Measurements from ENCODE around the gene CFTR. TPM values are rescaled to one million over a fixed set of nuclear protein-coding genes. Genes with fewer than 3 reads are reported as not detected.

The CFTR gene
- total RNA-seq, 2 experiments from 2014 or later: not detected

DNA sequence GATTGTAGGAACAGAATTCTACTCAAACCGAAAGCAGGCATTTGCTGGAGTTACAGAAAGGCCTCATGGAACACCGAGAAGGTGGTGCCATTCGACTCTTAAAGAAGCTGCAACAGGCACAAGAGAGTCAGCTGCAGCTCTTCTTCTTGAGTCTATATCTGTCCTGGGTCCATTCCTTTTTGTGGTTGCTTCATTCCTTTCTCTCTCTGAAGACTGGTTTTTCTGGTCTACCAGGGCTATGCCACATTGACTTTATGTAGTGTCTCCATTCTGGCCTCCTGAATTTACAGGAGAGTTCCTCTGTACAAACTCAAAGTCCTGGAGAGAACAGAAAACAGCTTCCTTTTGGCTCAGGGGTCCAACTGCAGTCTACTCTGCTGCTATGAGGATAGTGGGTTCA lies 132.8 kb downstream of the CFTR start:
- no peaks in the 10 kb centered on the region for H3K36me3 Mint-ChIP-seq (ENCODE audit: low read depth)
- DNase-seq: no peak
- no peaks in the 10 kb centered on the region for H3K27me3 Mint-ChIP-seq
- H3K4me1 Mint-ChIP-seq: no peaks in the 10 kb centered on the region
- CTCF ChIA-PET: no interaction called here
- H3K4me3 Mint-ChIP-seq: no peak overlapping the region
- no peaks in the 10 kb centered on the region for H3K9me3 Mint-ChIP-seq
- no peak overlapping the region for H3K27ac Mint-ChIP-seq
- POLR2A ChIA-PET: no interaction called here

DNA sequence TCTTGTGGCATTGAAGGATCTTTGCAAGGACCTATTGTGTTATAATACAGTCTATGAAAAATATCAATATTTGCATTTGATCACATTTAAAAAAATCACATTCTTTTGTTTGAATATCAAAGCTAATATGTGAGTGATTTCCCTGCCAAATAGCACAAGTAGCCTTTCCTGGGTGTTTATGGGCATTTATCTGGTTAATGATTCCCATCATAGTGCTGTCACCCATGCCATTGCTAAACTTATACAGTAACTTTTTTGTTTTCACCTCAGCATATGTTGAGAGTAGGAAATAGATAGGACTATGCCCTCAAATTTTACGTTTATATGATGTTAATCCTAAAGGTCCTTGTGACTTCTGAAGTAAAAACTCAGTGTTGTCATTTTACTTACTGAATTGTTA lies 136.9 kb downstream of the CFTR start:
- CTCF ChIA-PET: no interaction called here

DNA sequence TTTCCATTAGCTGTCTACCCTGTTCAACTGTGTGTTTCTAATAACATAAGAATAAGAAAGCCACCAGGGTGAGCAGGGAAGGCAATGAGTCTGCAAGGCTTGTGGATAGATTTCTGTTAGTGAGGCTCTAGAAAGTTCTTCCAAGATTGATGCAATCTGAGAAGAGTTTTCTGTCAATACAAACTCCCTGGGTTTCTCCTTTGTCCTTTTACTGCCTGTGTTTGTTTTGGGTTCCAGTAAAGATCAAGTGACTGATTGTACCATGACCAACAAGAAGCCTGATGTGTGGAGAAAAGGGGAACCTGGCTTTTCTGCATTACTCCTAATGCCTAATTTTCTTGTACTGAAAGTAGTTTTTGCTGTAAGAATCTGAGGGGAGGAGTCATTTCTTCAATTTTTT lies 139.9 kb downstream of the CFTR start:
- H3K4me3 Mint-ChIP-seq: no peak overlapping the region

More for the DNA sequence above, 136.9 kb downstream of the CFTR start:
- Mint-ChIP-seq H3K27me3 (no peaks in the 10 kb centered on the region), H3K36me3 (ENCODE audit: low read depth) (no peaks in the 10 kb centered on the region), H3K27ac (no peak overlapping the region), H3K9me3 (no peaks in the 10 kb centered on the region), H3K4me3 (no peak overlapping the region), H3K4me1 (no peaks in the 10 kb centered on the region)
- POLR2A ChIA-PET: no interaction called here
- DNase-seq: no peak

DNA sequence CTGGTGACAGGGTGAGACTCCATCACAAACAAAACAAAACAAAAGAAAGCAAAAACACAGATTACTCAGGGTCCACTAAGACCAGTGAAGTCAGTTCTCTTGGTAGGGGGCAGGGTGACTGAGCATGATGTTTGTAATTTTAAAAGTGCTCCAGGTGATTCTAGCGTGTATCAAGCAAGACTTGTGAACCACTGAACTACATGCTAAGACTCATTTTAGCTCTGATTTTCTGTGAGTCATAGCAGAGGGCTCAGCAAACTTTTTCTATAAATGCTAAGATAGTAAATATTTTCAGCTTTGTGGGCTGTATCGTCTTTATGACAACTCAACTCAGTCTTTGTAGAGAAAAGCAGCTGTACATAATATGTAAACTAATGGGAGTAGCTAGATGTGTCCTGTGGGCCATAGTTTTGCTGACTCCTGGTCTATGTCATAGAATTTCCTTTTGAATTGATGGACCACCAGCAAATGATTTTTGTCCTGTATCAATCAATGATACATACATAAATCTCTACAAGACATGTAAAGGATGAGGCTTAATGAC lies 141.3 kb downstream of the CFTR start:
- no peak overlapping the region for H3K27ac Mint-ChIP-seq
- H3K36me3 Mint-ChIP-seq (ENCODE audit: low read depth): no peaks in the 10 kb centered on the region
- H3K9me3 Mint-ChIP-seq: no peaks in the 10 kb centered on the region
- ChIA-PET CTCF (no interaction called here), POLR2A (no interaction called here)
- no peaks in the 10 kb centered on the region for H3K27me3 Mint-ChIP-seq
- H3K4me3 Mint-ChIP-seq: no peak overlapping the region
- DNase-seq: no peak
- no peaks in the 10 kb centered on the region for H3K4me1 Mint-ChIP-seq

More for the DNA sequence above, 139.9 kb downstream of the CFTR start:
- no peaks in the 10 kb centered on the region for H3K4me1 Mint-ChIP-seq
- no peaks in the 10 kb centered on the region for H3K36me3 Mint-ChIP-seq (ENCODE audit: low read depth)
- H3K27ac Mint-ChIP-seq: no peak overlapping the region
- no peaks in the 10 kb centered on the region for H3K9me3 Mint-ChIP-seq
- no peak for DNase-seq
- H3K27me3 Mint-ChIP-seq: no peaks in the 10 kb centered on the region
- ChIA-PET CTCF (no interaction called here), POLR2A (no interaction called here)

DNA sequence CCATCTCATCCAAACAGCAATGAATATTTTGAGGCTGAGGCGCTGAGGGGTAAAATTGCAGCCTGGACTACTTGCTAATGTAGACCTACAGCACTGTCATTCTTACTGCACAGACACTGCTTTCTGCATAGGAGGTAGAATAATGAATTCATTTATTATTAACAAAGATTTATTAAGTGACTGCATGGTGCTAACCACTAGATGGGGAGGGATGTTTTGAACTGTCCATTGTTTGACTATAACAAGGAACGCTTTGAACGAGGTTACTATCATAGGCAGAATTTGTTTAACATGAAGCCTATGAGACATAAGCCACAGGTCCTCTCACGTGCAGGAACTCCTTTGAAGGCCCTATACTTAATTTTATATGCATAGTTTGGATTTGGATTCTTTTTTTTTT lies 143.8 kb downstream of the CFTR start:
- no peak overlapping the region for H3K4me3 Mint-ChIP-seq
- no peak overlapping the region for H3K27ac Mint-ChIP-seq
- ChIA-PET CTCF (no interaction called here), POLR2A (no interaction called here)
- H3K9me3 Mint-ChIP-seq: no peaks in the 10 kb centered on the region
- H3K36me3 Mint-ChIP-seq (ENCODE audit: low read depth): no peaks in the 10 kb centered on the region
- H3K4me1 Mint-ChIP-seq: no peaks in the 10 kb centered on the region
- no peak for DNase-seq
- H3K27me3 Mint-ChIP-seq: no peaks in the 10 kb centered on the region

DNA sequence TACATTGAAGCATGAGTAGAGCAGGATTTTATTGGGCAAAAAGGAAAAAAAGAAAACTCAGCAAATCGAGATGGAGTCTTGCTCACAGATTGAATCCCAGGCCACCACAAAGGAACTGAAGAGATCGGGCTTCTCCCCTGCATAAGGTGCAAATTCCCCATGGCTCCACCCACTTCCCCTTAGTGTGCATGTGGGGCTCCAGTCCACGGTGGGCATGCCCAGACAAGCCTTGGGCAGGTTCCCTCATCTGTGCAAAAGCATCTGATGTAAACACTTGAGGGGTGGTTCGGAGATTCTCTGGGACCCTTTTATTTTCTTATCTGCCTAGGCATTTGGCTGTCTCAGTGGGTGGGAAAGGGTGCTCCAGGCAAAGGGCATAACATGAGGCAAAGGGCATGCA lies 150.7 kb downstream of the CFTR start:
- Mint-ChIP-seq H3K4me1 (no peaks in the 10 kb centered on the region), H3K4me3 (no peak overlapping the region), H3K36me3 (ENCODE audit: low read depth) (no peaks in the 10 kb centered on the region), H3K27me3 (peaks cover 2% of the 10 kb centered on the region), H3K9me3 (peaks cover 5% of the 10 kb centered on the region), H3K27ac (no peak overlapping the region)
- CTCF ChIA-PET: no interaction called here
- DNase-seq: no peak
- POLR2A ChIA-PET: no interaction called here

DNA sequence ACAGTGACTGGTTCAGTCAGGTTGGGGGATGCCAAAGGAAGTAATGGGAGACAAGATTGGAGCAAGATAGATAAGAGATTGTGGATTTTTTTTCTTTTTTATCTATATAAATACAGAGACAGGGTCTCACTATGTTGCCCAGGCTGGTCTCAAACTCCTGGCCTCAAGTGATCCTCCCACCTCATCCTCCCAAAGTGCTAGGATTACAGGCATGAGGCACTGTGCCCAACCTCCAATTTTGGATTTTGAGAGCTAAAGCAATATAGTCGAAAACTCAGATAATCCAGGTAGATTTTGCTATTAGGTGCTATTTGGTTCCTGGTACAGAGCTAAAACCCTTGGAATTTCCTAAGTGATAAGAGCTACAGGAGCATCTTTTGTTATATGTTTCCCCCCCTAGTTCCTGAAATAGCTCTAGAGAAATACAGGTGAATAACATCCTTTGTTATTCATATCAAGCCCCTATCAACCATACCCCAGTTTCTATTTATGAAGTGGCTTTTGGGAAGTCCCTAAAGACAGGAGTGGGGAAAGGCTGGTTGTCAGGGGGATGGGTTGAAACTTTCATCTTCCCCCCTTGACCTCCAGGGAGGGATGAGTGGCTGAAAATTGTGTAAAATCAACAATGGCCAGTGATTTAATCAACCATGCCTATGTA lies 151.2 kb downstream of the CFTR start:
- ChIA-PET POLR2A (no interaction called here), CTCF (no interaction called here)
- peaks cover 5% of the 10 kb centered on the region for H3K9me3 Mint-ChIP-seq
- no peak overlapping the region for H3K27ac Mint-ChIP-seq
- H3K36me3 Mint-ChIP-seq (ENCODE audit: low read depth): no peaks in the 10 kb centered on the region
- DNase-seq: no peak
- H3K4me3 Mint-ChIP-seq: no peak overlapping the region
- H3K4me1 Mint-ChIP-seq: no peaks in the 10 kb centered on the region
- peaks cover 2% of the 10 kb centered on the region for H3K27me3 Mint-ChIP-seq

DNA sequence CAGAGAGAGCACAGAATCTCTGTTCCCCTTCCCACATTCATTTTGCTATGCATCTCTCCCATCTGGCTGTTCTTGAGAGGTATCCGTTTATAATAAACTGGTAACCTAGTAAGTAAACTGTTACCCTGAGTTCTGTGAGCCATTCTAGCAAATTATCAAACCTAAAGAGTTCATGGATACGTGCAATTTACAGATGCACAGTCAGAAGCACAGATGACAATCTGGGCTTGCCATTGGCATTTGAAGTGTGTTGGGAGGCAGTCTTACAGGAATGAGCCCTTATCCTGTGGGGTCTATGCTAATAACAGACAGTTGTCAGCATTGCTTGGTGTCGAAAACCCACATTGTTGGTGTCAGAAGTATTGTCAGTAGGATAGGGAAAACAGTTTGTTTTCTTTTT lies 151.8 kb downstream of the CFTR start:
- no peak for DNase-seq
- Mint-ChIP-seq H3K36me3 (ENCODE audit: low read depth) (no peaks in the 10 kb centered on the region), H3K4me3 (no peak overlapping the region), H3K9me3 (peaks cover 5% of the 10 kb centered on the region), H3K27me3 (peaks cover 2% of the 10 kb centered on the region), H3K27ac (no peak overlapping the region), H3K4me1 (no peaks in the 10 kb centered on the region)
- CTCF ChIA-PET: no interaction called here
- POLR2A ChIA-PET: no interaction called here

DNA sequence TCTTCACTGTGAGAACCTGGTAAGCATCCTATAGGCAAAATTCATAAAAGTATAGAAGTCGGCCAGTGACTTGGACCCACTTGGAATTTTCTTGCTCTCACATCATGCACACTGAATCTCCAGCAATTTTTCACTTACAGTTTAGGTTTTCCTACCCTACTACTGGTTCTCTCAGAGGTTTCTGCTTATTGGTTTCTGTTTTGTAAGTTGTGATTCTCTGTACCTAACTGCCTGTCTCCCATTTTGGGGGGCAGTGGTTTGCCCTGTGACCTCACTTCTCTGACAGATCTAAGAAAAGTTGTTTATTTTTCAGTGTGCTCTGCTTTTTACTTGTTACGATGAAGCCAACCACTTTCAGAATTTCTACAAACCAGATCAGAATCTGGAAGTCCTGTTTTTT lies 158.1 kb downstream of the CFTR start:
- peaks cover 2% of the 10 kb centered on the region for H3K27me3 Mint-ChIP-seq
- ChIA-PET POLR2A (no interaction called here), CTCF (no interaction called here)
- H3K4me1 Mint-ChIP-seq: no peaks in the 10 kb centered on the region
- H3K36me3 Mint-ChIP-seq (ENCODE audit: low read depth): no peaks in the 10 kb centered on the region
- no peaks in the 10 kb centered on the region for H3K9me3 Mint-ChIP-seq
- H3K27ac Mint-ChIP-seq: no peak overlapping the region
- DNase-seq: no peak
- H3K4me3 Mint-ChIP-seq: no peak overlapping the region

DNA sequence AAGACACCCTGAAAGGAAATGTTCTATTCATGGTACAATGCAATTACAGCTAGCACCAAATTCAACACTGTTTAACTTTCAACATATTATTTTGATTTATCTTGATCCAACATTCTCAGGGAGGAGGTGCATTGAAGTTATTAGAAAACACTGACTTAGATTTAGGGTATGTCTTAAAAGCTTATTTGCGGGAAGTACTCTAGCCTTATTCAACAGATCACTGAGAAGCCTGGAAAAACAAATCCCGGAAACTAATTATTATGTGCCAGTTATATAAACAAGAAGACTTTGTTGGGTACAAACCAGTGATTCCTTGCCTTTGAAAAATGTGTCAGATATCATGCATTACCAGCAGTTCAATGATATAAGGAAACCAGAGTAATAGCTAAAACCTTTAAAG lies 160.1 kb downstream of the CFTR start:
- ChIA-PET POLR2A (no interaction called here), CTCF (no interaction called here)
- no peak for DNase-seq
- Mint-ChIP-seq H3K4me1 (no peaks in the 10 kb centered on the region), H3K36me3 (ENCODE audit: low read depth) (no peaks in the 10 kb centered on the region), H3K27me3 (no peaks in the 10 kb centered on the region), H3K27ac (no peak overlapping the region), H3K4me3 (no peak overlapping the region), H3K9me3 (no peaks in the 10 kb centered on the region)

DNA sequence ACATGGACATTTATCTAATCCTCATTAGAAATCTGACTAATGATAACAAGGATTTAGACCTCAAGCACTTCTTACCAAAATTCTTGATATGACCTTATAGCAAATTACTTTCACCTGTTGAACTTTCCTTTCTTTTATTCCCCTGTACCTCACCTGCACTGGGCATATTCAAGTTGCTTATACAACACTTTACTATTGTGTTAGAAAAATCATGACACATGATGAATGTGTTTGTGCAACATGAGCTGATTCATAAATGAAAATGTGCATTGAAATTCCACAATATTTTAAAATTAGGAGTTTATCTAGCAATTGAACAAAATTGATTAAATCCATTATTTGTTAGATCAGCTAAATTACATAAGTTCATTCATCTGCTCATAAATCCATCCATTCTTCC lies 160.6 kb downstream of the CFTR start:
- H3K9me3 Mint-ChIP-seq: no peaks in the 10 kb centered on the region
- H3K4me3 Mint-ChIP-seq: no peak overlapping the region
- CTCF ChIA-PET: no interaction called here
- H3K4me1 Mint-ChIP-seq: no peaks in the 10 kb centered on the region
- H3K27ac Mint-ChIP-seq: no peak overlapping the region
- POLR2A ChIA-PET: no interaction called here
- H3K36me3 Mint-ChIP-seq (ENCODE audit: low read depth): no peaks in the 10 kb centered on the region
- no peaks in the 10 kb centered on the region for H3K27me3 Mint-ChIP-seq
- DNase-seq: no peak

DNA sequence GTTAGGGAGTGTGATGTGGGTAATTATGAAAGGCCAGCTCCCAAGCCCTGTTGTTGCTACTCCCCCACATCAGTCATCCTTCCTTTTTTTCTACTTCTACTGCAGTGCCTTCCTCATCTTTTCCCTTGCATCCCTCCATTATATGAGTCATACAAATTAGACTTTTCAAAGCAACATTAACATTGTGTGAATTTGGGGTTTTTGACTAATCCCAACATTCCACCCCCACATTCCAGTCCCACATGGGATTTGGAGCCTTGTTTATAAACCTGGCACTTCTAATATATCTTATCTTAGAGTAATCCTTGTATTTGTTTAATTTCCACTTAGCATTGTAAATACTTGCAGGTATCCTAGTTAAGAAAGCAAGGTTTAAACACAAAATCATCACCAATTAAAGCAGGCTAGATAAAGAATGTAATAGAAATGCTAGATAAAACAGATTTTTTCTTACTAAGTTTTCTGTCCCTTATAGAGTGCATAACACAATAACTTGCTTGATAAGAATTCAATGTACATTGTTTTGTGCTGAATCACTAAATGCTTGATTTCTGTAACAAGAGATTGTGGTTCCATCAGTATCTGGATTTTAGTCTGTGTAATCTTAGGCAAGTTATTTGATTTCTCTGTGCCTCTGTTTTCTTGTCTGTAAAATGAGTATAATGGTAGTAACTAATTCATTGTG lies 165.8 kb downstream of the CFTR start:
- Mint-ChIP-seq H3K36me3 (ENCODE audit: low read depth) (no peaks in the 10 kb centered on the region), H3K4me1 (no peaks in the 10 kb centered on the region), H3K27me3 (no peaks in the 10 kb centered on the region), H3K4me3 (no peak overlapping the region), H3K9me3 (no peaks in the 10 kb centered on the region), H3K27ac (no peak overlapping the region)
- ChIA-PET POLR2A (no interaction called here), CTCF (no interaction called here)
- no peak for DNase-seq

DNA sequence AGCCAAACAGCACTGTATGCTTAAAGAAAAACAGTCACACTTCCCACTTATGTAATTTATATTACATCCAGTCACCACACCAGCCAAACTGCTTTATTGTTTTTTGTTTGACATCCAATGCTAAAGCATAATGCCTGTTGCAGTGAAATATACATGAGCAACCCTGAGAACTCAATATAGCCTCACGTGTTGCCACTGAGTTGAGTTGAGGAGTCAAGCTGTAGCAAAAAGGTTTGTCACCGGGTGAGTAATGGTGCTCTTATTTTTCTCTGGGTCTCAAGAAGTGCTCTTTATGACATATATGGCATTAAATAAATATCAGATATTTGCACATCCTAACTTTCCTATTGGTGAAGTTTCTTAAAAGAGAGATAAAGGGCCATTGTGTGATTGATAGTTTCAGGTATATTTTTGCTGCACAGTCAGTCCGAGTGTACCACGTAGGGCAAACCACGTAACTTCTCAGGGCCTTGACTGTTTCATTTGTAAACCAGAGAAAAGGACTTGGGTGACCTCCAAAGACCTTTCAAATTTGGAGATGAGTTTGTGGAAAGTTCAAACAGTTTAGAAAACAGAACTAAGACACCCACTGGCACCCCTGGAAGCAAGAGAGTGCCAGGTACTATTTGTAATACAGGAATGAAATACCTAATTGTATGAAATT lies 168.5 kb downstream of the CFTR start:
- DNase-seq: no peak
- H3K27me3 Mint-ChIP-seq: no peaks in the 10 kb centered on the region
- ChIA-PET POLR2A (no interaction called here), CTCF (no interaction called here)
- H3K4me1 Mint-ChIP-seq: no peaks in the 10 kb centered on the region
- H3K4me3 Mint-ChIP-seq: no peak overlapping the region
- H3K36me3 Mint-ChIP-seq (ENCODE audit: low read depth): no peaks in the 10 kb centered on the region
- H3K27ac Mint-ChIP-seq: no peak overlapping the region
- peaks cover 3% of the 10 kb centered on the region for H3K9me3 Mint-ChIP-seq

All from activated CD4-positive, alpha-beta memory T cell treated with anti-CD3 and anti-CD28 coated beads, Interleukin-2, amount 10 ng/mL, durations not matched to agents 7 days and 5 days (primary cell).